Vagina (tissue), 2 donors: ENCODE measurements around the gene IQGAP1.

Experiments
- CTCF ChIP-seq, 3 experiments: fragments of 450-650 bp in 2 of 3; fragments of 200-600 bp in 1 of 3; sonication (generic) in 1 of 3; IDR thresholded peaks; one replicate each; pipeline ENCODE4 v1.5.1; 2017 to 2019; ENCODE audit warnings: antibody characterized with exemption in 3 of 3, mild to moderate bottlenecking in 2 of 3, moderate library complexity in 2 of 3
- POLR2A ChIP-seq, 2 donors: fragments of 450-650 bp; IDR thresholded peaks; one replicate each; pipeline ENCODE4 v1.6.1; 2017; ENCODE audit warnings: antibody characterized with exemption in 2 of 2, mild to moderate bottlenecking in 2 of 2, moderate library complexity in 2 of 2
- POLR2AphosphoS5 ChIP-seq, 2 donors: sonication (generic); formaldehyde crosslinking; IDR thresholded peaks; one replicate each; pipeline ENCODE4 v1.9.0; 2017; ENCODE audit warnings: antibody characterized with exemption in 2 of 2, mild to moderate bottlenecking in 2 of 2, low read depth in 1 of 2; ENCODE audit not compliant: insufficient read depth in 1 of 2

GRCh38 chr15:90451053-90451850 is 63.2 kb downstream of the IQGAP1 start:
- no peak for TF ChIP-seq CTCF (IDR thresholded peaks at IDR 0.05)
- no peak for TF ChIP-seq POLR2A (IDR thresholded peaks at IDR 0.05)
- no peak for TF ChIP-seq POLR2AphosphoS5 (IDR thresholded peaks at IDR 0.05; ENCODE audit: insufficient read depth in 1 of 2, low read depth in 1 of 2)
